Measurements from ENCODE around the gene GNG14.

GRCh38 chr19:12695096-12695495 is 7.3 kb downstream of the GNG14 start:
- TF ChIP-seq, protein P1, sequence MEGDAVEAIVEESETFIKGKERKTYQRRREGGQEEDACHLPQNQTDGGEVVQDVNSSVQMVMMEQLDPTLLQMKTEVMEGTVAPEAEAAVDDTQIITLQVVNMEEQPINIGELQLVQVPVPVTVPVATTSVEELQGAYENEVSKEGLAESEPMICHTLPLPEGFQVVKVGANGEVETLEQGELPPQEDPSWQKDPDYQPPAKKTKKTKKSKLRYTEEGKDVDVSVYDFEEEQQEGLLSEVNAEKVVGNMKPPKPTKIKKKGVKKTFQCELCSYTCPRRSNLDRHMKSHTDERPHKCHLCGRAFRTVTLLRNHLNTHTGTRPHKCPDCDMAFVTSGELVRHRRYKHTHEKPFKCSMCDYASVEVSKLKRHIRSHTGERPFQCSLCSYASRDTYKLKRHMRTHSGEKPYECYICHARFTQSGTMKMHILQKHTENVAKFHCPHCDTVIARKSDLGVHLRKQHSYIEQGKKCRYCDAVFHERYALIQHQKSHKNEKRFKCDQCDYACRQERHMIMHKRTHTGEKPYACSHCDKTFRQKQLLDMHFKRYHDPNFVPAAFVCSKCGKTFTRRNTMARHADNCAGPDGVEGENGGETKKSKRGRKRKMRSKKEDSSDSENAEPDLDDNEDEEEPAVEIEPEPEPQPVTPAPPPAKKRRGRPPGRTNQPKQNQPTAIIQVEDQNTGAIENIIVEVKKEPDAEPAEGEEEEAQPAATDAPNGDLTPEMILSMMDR (IDR thresholded peaks at IDR 0.05; ENCODE audit: poor library complexity) = no peak
- TF ChIP-seq EZH2 (IDR thresholded peaks at IDR 0.05; ENCODE audit: borderline replicate concordance) = no peak

All from hepatocyte (in vitro differentiated cells).